ENCODE results near the gene ABCB11.

GRCh38 chr2:168901003-168901402 lies 130.1 kb downstream of the ABCB11 start, which contains the start of gene G6PC2:
- TF ChIP-seq CTCF (conservative IDR thresholded peaks at IDR 0.05; ENCODE audit: low read depth, low read length), result no peak
- no peak for TF ChIP-seq EZH2 (IDR thresholded peaks at IDR 0.05; ENCODE audit: low read length, unreplicated experiment)
- TF ChIP-seq EZH2phosphoT487 (IDR thresholded peaks at IDR 0.05; ENCODE audit: borderline replicate concordance, low read length), result no peak
